ENCODE measurements around the gene LRRC42.

The LRRC42 gene

GRCh38 chr1:53942127-53942957, 3.8 kb upstream of the LRRC42 start:
- DNase-seq: no peak

GRCh38 chr1:53943090-53943489, 3.1 kb upstream of the LRRC42 start:
- no peak for DNase-seq

- DNase-seq: no peak
Observed at GRCh38 chr1:53943490-53944043, 2.6 kb upstream of the LRRC42 start.

GRCh38 chr1:53944469-53945182, 1.5 kb upstream of the LRRC42 start:
- DNase-seq: no peak

- no peak for DNase-seq
Observed at GRCh38 chr1:53945183-53945432, 1.0 kb upstream of the LRRC42 start.

GRCh38 chr1:53945433-53946251, 508 bp upstream of the LRRC42 start, which contains the start of gene IFT25:
Gene IFT25 (minus strand): TSS chr1:53945699. CDS start chr1:53940082, 5,617 bp downstream.
- DNase-seq: peak; percentile 99

GRCh38 chr1:53947172-53947907, 1.2 kb downstream of the LRRC42 start:
- DNase-seq: no peak

GRCh38 chr1:53948291-53948690, 2.1 kb downstream of the LRRC42 start:
- no peak for DNase-seq

- no peak for DNase-seq
Observed at GRCh38 chr1:53949023-53949990, 3.2 kb downstream of the LRRC42 start.

- DNase-seq: no peak
Observed at GRCh38 chr1:53951697-53952096, 5.5 kb downstream of the LRRC42 start.

GRCh38 chr1:53954128-53954527, 8.0 kb downstream of the LRRC42 start:
- DNase-seq: no peak

GRCh38 chr1:53956308-53957168, 10.4 kb downstream of the LRRC42 start:
- no peak for DNase-seq

- DNase-seq: no peak
Observed at GRCh38 chr1:53957194-53957818, 11.2 kb downstream of the LRRC42 start.

GRCh38 chr1:53959664-53960250, 13.6 kb downstream of the LRRC42 start:
- no peak for DNase-seq

GRCh38 chr1:53962395-53962794, 16.2 kb downstream of the LRRC42 start:
- no peak for DNase-seq

GRCh38 chr1:53963460-53963859, 17.3 kb downstream of the LRRC42 start:
- DNase-seq: no peak

GRCh38 chr1:53964109-53964508, 18.0 kb downstream of the LRRC42 start:
- DNase-seq: no peak

GRCh38 chr1:53966794-53967193, 20.6 kb downstream of the LRRC42 start:
- no peak for DNase-seq

GRCh38 chr1:53967409-53968124, 21.4 kb downstream of the LRRC42 start:
- DNase-seq: no peak

Data from activated T-cell treated with anti-CD3 and anti-CD28 coated beads for 4 hours (primary cell).